Measurements from ENCODE around the gene RFNG. TPM values are rescaled to one million over a fixed set of nuclear protein-coding genes. Genes with fewer than 3 reads are reported as not detected.

Gene RFNG
- total and polyA plus RNA-seq, 2 of the 13 experiments (the other 11 are each of a cell fraction or from before 2014, with no cell fraction given): 61.4 to 64.0 TPM

- no peak for TF ChIP-seq ZNF280D (CRISPR knock-in tag; IDR thresholded peaks at IDR 0.05)
- no peak for TF ChIP-seq SYNCRIP (IDR thresholded peaks at IDR 0.05; ENCODE audit: insufficient read depth, low read depth, low read length)
- no peak for TF ChIP-seq ZNF317 (CRISPR knock-in tag; IDR thresholded peaks at IDR 0.05)
- TF ChIP-seq HNRNPLL (IDR thresholded peaks at IDR 0.05; ENCODE audit: low read depth, low read length, poor library complexity, severe bottlenecking): no peak
- TF ChIP-seq NFAT5 (CRISPR knock-in tag; IDR thresholded peaks at IDR 0.05): no peak
- TF ChIP-seq TGIF2 (CRISPR knock-in tag; IDR thresholded peaks at IDR 0.05): no peak
- no peak; the same call in none of the 2 replicates for TF ChIP-seq ZBTB7B (CRISPR knock-in tag; IDR thresholded peaks at IDR 0.05)
- TF ChIP-seq ZNF468 (CRISPR knock-in tag; IDR thresholded peaks at IDR 0.05): no peak
- no peak for TF ChIP-seq MZF1 (CRISPR knock-in tag; IDR thresholded peaks at IDR 0.05; ENCODE audit: borderline replicate concordance)
- no peak for TF ChIP-seq PAWR (CRISPR knock-in tag; IDR thresholded peaks at IDR 0.05; ENCODE audit: borderline replicate concordance)
- 0 out of 2 replicates have a peak, but pooled peaks have one; percentile 15 for TF ChIP-seq ZNF543 (CRISPR knock-in tag; IDR thresholded peaks at IDR 0.05)
- TF ChIP-seq ATF7-NPFF (CRISPR knock-in tag; IDR thresholded peaks at IDR 0.05; ENCODE audit: low read depth): no peak
- TF ChIP-seq KLF9 (CRISPR knock-in tag; IDR thresholded peaks at IDR 0.05; ENCODE audit: low read depth): no peak
- TF ChIP-seq REL (CRISPR knock-in tag; conservative IDR thresholded peaks at IDR 0.05): 0 out of 2 replicates have a peak, but pooled peaks have one; percentile 40
- TF ChIP-seq ZNF225 (CRISPR knock-in tag; IDR thresholded peaks at IDR 0.05): no peak
- no peak for TF ChIP-seq ZFP90 (CRISPR knock-in tag; IDR thresholded peaks at IDR 0.05; ENCODE audit: borderline replicate concordance)
- no peak for TF ChIP-seq ZBTB7A (CRISPR knock-in tag; IDR thresholded peaks at IDR 0.05)
- TF ChIP-seq TERF1 (CRISPR knock-in tag; IDR thresholded peaks at IDR 0.05): no peak
- no peak for TF ChIP-seq ZKSCAN8 (CRISPR knock-in tag; IDR thresholded peaks at IDR 0.05; ENCODE audit: borderline replicate concordance)
Measured at GRCh38 chr17:82018152-82018988, 33.2 kb downstream of the RFNG start (continued).
